Mucosa of gallbladder (tissue), 1 donor: Measurements from ENCODE around the gene SUPT3H. TPM values are rescaled to one million over a fixed set of nuclear protein-coding genes. Genes with fewer than 3 reads are reported as not detected.

ENCODE experiments used
- DNase-seq: peaks from one replicate; pipeline ENCODE4 v3.0.0-alpha.2; 2020; ENCODE audit warnings: low spot score
- total RNA-seq: library from RNA; stranded (reverse); gene quantifications from one replicate; pipeline ENCODE4 v1.2.1, GENCODE V29; 2021
- donor health status: DM: no; HTN: no; CAD: no.

SUPT3H gene
- total RNA-seq, 1 donor from 2014 or later = 5.1 TPM

GRCh38 chr6:45002390-45003105 is 375.2 kb downstream of the SUPT3H start:
- DNase-seq = no peak

GRCh38 chr6:45001663-45002062 is 376.1 kb downstream of the SUPT3H start:
- DNase-seq = no peak

GRCh38 chr6:45000833-45001232 is 376.9 kb downstream of the SUPT3H start:
- no peak for DNase-seq

GRCh38 chr6:44999066-44999465 is 378.7 kb downstream of the SUPT3H start:
- DNase-seq = no peak

- no peak for DNase-seq
Observed at GRCh38 chr6:44995486-44996132, 382.1 kb downstream of the SUPT3H start.

- DNase-seq = no peak
Observed at GRCh38 chr6:44989391-44989790, 388.3 kb downstream of the SUPT3H start.

- no peak for DNase-seq
Observed at GRCh38 chr6:44985006-44985405, 392.7 kb downstream of the SUPT3H start.

- no peak for DNase-seq
Observed at GRCh38 chr6:44983467-44984365, 394.0 kb downstream of the SUPT3H start.

GRCh38 chr6:44980841-44981240 is 396.9 kb downstream of the SUPT3H start:
- no peak for DNase-seq

GRCh38 chr6:44976677-44977641 is 400.8 kb downstream of the SUPT3H start:
- DNase-seq = no peak

- DNase-seq = no peak
Observed at GRCh38 chr6:44974511-44974910, 403.2 kb downstream of the SUPT3H start.

GRCh38 chr6:44972709-44973108 is 405.0 kb downstream of the SUPT3H start:
- DNase-seq = no peak

- DNase-seq = no peak
Observed at GRCh38 chr6:44969446-44970185, 408.1 kb downstream of the SUPT3H start.

GRCh38 chr6:44967481-44967880 is 410.3 kb downstream of the SUPT3H start:
- no peak for DNase-seq

GRCh38 chr6:44966449-44967092 is 411.2 kb downstream of the SUPT3H start:
- no peak for DNase-seq

GRCh38 chr6:44965708-44966107 is 412.0 kb downstream of the SUPT3H start:
- no peak for DNase-seq

GRCh38 chr6:44960898-44961297 is 416.8 kb downstream of the SUPT3H start:
- DNase-seq = no peak

- no peak for DNase-seq
Observed at GRCh38 chr6:44959651-44960050, 418.1 kb downstream of the SUPT3H start.

GRCh38 chr6:44957156-44957555 is 420.6 kb downstream of the SUPT3H start:
- DNase-seq = no peak

GRCh38 chr6:44956396-44956795 is 421.3 kb downstream of the SUPT3H start:
- DNase-seq = no peak
